GM12872 (cell line): ENCODE measurements around the gene SLC6A12.

Source experiments
- CTCF ChIP-seq: IDR thresholded peaks from 3 replicates; pipeline ENCODE4 v1.5.1; 2011; ENCODE audit warnings: low read depth, mild to moderate bottlenecking, low read length, moderate library complexity; ENCODE audit not compliant: insufficient read depth

Gene SLC6A12

DNA sequence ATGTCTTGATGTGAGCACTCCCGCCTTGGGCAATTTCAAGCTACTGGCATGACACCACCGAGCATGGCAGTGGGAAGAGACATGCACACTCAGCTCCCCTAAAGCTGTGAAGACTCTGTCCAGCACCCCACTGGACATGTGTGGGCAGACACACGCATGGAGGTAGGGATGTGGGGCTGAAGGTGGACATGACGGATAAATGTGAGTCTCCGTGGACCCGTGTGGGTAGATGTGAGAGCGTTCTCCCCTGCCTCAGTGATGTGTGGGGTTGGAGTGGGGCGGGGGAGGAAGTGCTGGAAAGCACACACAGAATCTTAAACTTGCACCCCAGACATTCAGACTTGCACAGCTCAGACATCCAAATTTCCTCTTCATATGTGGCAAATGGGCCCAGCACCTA, 12.6 kb downstream of the SLC6A12 start:
- TF ChIP-seq CTCF, result no peak

DNA sequence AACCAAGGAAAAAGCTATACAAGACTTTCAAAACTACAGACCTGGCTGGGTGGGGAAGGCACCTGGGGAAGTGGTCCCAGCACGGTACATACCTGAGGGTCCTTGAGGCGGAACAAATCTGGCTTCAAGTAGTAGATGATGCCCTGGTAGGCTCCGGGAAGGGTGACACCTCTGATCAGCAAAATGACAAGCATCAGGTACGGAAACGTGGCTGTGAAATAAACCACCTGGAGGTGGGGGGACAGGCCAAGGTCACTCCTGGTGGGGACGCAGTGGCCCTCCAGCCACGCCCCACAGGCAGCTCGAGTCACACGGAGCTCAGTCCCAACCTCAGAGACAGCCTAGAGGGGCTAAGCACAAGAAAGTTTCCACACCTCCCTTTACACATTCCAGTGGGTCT, 15.3 kb downstream of the SLC6A12 start:
- no peak for TF ChIP-seq CTCF

GRCh38 chr12:197911-198695, 15.9 kb downstream of the SLC6A12 start:
- TF ChIP-seq CTCF, result no peak

DNA sequence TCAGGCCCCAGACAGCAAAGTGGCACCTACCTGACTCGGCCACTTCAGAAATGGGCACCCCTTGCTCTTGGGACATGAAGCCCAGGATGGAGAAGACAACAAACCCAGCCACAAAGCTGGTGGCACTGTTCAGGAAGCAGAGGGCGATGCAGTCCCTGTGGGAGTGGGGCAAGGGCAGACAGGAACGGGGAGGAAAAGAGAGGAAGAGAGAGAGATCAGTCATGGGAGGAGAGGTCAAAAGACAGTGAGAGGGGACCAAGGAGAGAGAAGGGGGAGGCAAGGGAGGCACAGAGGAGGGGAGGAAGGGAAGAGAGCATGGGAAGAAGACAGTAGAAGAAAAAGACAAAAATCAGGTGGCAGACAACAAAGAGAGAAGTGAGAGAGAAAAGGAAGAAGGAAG, 16.6 kb downstream of the SLC6A12 start:
- no peak for TF ChIP-seq CTCF

DNA sequence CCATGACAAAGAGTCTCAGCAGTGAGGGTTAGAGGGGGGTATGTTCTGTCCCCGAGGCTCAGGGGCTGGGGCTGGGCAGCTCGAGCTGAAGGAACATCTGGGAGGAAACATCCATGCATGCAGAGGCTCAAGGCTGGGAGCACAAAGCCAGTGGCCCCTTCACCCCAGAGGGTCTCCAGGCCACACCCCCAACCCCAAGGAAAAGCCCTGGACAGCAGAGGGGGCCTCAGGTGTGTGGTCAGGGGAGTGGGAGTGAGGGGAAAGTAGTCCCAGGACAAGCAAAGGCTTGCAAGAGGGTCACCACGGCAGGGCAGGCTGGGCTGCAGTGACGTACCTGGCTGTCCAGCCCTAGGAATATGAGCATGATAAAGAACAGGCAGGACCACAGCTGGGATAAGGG, 17.5 kb downstream of the SLC6A12 start:
- TF ChIP-seq CTCF, result no peak

- TF ChIP-seq CTCF, result no peak
Measured at GRCh38 chr12:195951-196350, 18.0 kb downstream of the SLC6A12 start.

DNA sequence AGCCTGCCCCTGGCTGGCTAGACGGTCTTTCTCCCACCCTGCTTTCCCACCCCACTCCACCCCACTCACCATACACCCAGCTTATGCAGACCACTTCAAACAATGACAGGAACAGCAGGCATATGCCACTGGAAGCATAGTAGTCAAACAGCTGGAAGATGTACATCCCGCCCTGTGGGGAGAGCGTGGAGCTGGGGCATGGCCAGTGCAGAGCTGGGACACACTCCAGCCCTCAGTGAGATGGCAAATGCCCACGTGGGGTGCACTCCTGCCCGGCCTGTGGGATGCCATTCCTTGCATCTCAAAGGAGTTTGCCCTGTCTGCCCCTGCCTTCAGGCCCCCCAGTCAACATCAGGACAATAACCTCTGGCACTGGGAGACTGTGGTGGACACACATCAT, 18.8 kb downstream of the SLC6A12 start:
- TF ChIP-seq CTCF, result no peak
